Measurements from ENCODE around the gene WDR27. TPM values are rescaled to one million over a fixed set of nuclear protein-coding genes. Genes with fewer than 3 reads are reported as not detected.
A peak's percentile ranks its signal among the peaks of the same experiment; 100 is the strongest.

WDR27 gene
- 10 to 100 TPM; 33.4 to 46.9 TPM for total RNA-seq
- long read RNA-seq, partial matches to known transcripts, result 1 of 6 reads
- long read RNA-seq, other reads (novel, unspliced or antisense), result 5 of 6 reads

GRCh38 chr6:169701954-169702839 lies at the start of gene WDR27, which contains the start of gene C6orf120:
WDR27 (minus strand) TSS chr6:169702029; CDS start chr6:169689005, 13,024 bp downstream.
C6orf120 (plus strand) TSS chr6:169702126; CDS start chr6:169702460, 334 bp downstream.
- DNase-seq, result peak; percentile 96 to 99
- intact Hi-C loops (cut with DNase I, micrococcal nuclease), result no loop called here
- peak; percentile 90 for ATAC-seq

GRCh38 chr6:169746556-169746955 lies 44.7 kb upstream of the WDR27 start:
- no peak for DNase-seq
- ATAC-seq, result no peak
- intact Hi-C loops (cut with DNase I, micrococcal nuclease), result no loop called here

- no peak for ATAC-seq
- no peak for DNase-seq
- intact Hi-C loops (cut with DNase I, micrococcal nuclease), result no loop called here
Observed at GRCh38 chr6:169745405-169745804, 43.6 kb upstream of the WDR27 start.

GRCh38 chr6:169741344-169741743 lies 39.5 kb upstream of the WDR27 start:
- no peak for ATAC-seq
- intact Hi-C loops (cut with DNase I, micrococcal nuclease), result no loop called here

GRCh38 chr6:169738976-169739529 lies 37.2 kb upstream of the WDR27 start:
- ATAC-seq, result no peak
- intact Hi-C loops (cut with DNase I, micrococcal nuclease), result no loop called here
- no peak for DNase-seq

More at GRCh38 chr6:169741344-169741743, 39.5 kb upstream of the WDR27 start:
- DNase-seq, result no peak

GRCh38 chr6:169738204-169738975 lies 36.6 kb upstream of the WDR27 start:
- no peak for DNase-seq
- intact Hi-C loops (cut with DNase I, micrococcal nuclease), result no loop called here
- ATAC-seq, result no peak

- intact Hi-C loops (cut with DNase I, micrococcal nuclease), result no loop called here
- no peak for ATAC-seq
Observed at GRCh38 chr6:169729961-169730360, 28.1 kb upstream of the WDR27 start.

GRCh38 chr6:169726963-169727362 lies 25.1 kb upstream of the WDR27 start:
- no peak for ATAC-seq
- DNase-seq, result no peak
- intact Hi-C loops (cut with DNase I, micrococcal nuclease), result no loop called here

More at GRCh38 chr6:169729961-169730360, 28.1 kb upstream of the WDR27 start:
- DNase-seq, result no peak

GRCh38 chr6:169726049-169726400 lies 24.2 kb upstream of the WDR27 start:
- intact Hi-C loops (cut with DNase I, micrococcal nuclease), result no loop called here
- DNase-seq (no peak), ATAC-seq (no peak)

- DNase-seq (peak; percentile 43 to 52), ATAC-seq (peak; percentile 31)
- intact Hi-C loops (cut with DNase I, micrococcal nuclease), result no loop called here
Observed at GRCh38 chr6:169725125-169726048, 23.6 kb upstream of the WDR27 start.

GRCh38 chr6:169724494-169725124 lies 22.8 kb upstream of the WDR27 start, which contains the start of gene PHF10:
PHF10 (minus strand) TSS chr6:169724500; CDS start chr6:169723931, 569 bp downstream.
- ATAC-seq, result peak; percentile 57
- intact Hi-C loops (cut with DNase I, micrococcal nuclease), result no loop called here
- DNase-seq, result peak; percentile 41 to 64

GRCh38 chr6:169723991-169724493 lies 22.2 kb upstream of the WDR27 start:
- DNase-seq (peak in 1 of 2 donors; percentile 56), ATAC-seq (peak; percentile 48)
- intact Hi-C loops (cut with DNase I, micrococcal nuclease), result no loop called here

GRCh38 chr6:169723200-169723909 lies 21.5 kb upstream of the WDR27 start:
- intact Hi-C loops (cut with DNase I, micrococcal nuclease), result no loop called here
- DNase-seq (peak; percentile 47 to 79), ATAC-seq (peak; percentile 57)

GRCh38 chr6:169722362-169723199 lies 20.8 kb upstream of the WDR27 start:
- intact Hi-C loops (cut with DNase I, micrococcal nuclease), result no loop called here
- ATAC-seq (peak; percentile 65), DNase-seq (peak; percentile 40 to 64)

GRCh38 chr6:169720207-169720855 lies 18.5 kb upstream of the WDR27 start:
- ATAC-seq (no peak), DNase-seq (no peak)
- intact Hi-C loops (cut with DNase I, micrococcal nuclease), result no loop called here

GRCh38 chr6:169719117-169719516 lies 17.3 kb upstream of the WDR27 start:
- DNase-seq (no peak), ATAC-seq (no peak)
- intact Hi-C loops (cut with DNase I, micrococcal nuclease), result no loop called here

All from left colon (tissue), 2 donors.